ENCODE measurements around the gene C12orf57. TPM values are rescaled to one million over a fixed set of nuclear protein-coding genes. Genes with fewer than 3 reads are reported as not detected.
A peak's percentile ranks its signal among the peaks of the same experiment; 100 is the strongest.

Gene C12orf57
- total RNA-seq, 1 donor from 2014 or later, result 236 TPM

DNA sequence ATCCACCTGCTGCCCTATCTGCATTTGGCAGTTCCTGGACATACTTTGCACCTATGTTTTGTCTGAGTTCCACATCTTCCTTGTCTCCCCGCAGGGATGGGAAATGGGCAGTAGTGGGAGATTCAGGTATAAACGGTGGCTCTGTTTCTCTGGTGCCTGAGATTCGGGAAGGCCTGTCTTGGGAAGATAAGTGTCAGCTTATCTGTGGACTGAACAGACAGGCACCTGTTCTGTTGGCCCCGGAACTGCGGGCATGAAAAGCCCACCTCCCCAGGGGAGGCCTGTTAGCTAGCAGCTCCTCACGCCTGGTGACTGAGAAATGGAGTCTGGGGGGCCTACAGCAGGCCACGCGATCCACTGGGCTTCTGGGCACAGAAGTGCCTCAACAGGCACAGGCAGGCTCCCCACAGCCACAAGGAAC is 20.8 kb downstream of the C12orf57 start:
- H3K36me3 ChIP-seq (ENCODE audit: control insufficient read depth, insufficient read depth, low read length), result peaks cover 4% of the 10 kb centered on the region
- H3K27me3 ChIP-seq (ENCODE audit: control insufficient read depth, insufficient read depth, low read length), result no peaks in the 10 kb centered on the region
- TF ChIP-seq, protein P1, sequence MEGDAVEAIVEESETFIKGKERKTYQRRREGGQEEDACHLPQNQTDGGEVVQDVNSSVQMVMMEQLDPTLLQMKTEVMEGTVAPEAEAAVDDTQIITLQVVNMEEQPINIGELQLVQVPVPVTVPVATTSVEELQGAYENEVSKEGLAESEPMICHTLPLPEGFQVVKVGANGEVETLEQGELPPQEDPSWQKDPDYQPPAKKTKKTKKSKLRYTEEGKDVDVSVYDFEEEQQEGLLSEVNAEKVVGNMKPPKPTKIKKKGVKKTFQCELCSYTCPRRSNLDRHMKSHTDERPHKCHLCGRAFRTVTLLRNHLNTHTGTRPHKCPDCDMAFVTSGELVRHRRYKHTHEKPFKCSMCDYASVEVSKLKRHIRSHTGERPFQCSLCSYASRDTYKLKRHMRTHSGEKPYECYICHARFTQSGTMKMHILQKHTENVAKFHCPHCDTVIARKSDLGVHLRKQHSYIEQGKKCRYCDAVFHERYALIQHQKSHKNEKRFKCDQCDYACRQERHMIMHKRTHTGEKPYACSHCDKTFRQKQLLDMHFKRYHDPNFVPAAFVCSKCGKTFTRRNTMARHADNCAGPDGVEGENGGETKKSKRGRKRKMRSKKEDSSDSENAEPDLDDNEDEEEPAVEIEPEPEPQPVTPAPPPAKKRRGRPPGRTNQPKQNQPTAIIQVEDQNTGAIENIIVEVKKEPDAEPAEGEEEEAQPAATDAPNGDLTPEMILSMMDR (IDR thresholded peaks at IDR 0.05; ENCODE audit: insufficient read depth, low read length, poor library complexity, severe bottlenecking), result no peak
- no peak for DNase-seq (ENCODE audit: low read depth)
- H3K4me3 ChIP-seq (ENCODE audit: low read depth, low read length), result no peak overlapping the region

DNA sequence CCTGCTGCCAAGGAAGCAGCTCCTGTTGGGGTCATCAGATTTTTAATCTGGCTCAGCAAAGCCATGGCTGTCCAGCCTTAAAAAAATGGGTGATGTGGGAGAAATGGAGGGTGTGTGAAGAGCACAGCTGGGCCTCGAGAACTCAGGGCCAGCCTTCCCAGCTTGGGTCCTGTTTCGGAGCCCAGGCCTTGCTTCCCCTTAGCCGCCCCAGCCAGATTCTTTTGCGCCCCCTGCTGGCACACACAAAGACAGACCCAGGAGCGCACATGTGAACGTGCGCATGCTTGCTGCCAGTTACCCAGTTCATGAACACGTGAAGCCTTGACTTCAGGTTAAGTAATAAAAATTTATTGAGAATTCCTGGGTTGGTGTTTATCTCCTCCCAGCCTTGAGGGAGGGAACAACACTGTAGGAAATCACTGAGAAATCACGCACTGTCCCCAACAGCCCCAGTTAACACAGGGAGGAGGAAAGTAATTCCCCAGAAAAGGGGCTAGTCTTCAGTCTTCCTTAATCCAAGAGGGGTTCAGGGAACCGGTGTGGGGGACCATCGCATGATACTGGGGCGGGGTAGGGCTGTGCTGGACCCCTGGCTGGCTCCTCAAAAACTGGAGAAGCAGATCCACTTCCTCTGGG is 21.3 kb downstream of the C12orf57 start:
- peaks cover 4% of the 10 kb centered on the region for H3K36me3 ChIP-seq (ENCODE audit: control insufficient read depth, insufficient read depth, low read length)
- TF ChIP-seq, protein P1 (IDR thresholded peaks at IDR 0.05; ENCODE audit: insufficient read depth, low read length, poor library complexity, severe bottlenecking), result peak; percentile 93
- no peak for DNase-seq (ENCODE audit: low read depth)
- no peaks in the 10 kb centered on the region for H3K27me3 ChIP-seq (ENCODE audit: control insufficient read depth, insufficient read depth, low read length)
- no peak overlapping the region for H3K4me3 ChIP-seq (ENCODE audit: low read depth, low read length)

DNA sequence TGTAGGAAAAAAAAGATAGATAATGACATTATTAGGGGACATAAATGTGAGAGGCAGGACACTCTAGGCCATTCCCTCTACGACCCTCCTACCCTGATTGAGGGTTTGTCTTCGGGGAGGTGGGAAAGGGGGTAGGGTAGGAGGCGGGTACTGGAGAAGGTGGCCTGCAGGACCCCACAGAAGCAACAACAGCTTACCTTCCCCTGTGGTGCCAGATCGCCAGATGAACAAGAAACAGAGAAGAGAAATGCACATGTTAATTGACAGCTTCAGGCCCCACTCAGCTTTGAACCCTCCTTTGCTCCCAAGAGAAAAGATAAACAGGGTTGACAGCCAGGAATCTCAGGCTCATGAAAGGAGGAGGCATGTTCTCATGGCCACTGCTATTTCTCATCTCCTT is 21.9 kb downstream of the C12orf57 start:
- peaks cover 4% of the 10 kb centered on the region for H3K36me3 ChIP-seq (ENCODE audit: control insufficient read depth, insufficient read depth, low read length)
- no peak for DNase-seq (ENCODE audit: low read depth)
- no peaks in the 10 kb centered on the region for H3K27me3 ChIP-seq (ENCODE audit: control insufficient read depth, insufficient read depth, low read length)
- H3K4me3 ChIP-seq (ENCODE audit: low read depth, low read length), result no peak overlapping the region
- TF ChIP-seq, protein P1 (IDR thresholded peaks at IDR 0.05; ENCODE audit: insufficient read depth, low read length, poor library complexity, severe bottlenecking), result no peak

DNA sequence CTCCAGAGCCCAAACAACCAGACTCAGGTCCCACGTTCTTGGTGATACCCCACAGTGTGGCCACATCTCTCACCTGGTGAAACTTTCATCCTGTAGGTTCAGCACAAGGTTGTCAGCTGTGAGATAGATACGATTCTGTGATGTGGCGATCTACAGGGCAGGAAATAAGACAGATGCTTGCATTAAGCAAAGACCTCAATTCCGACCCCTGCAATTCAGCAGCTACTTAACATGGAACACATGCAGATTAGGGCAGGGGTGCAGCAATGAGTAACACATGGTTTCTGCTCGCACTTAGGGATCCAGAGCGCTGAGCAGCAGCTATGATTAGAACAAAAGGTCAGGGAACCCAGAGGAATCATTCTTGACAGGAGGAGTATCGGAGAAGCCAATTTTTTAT is 22.5 kb downstream of the C12orf57 start:
- TF ChIP-seq, protein P1 (IDR thresholded peaks at IDR 0.05; ENCODE audit: insufficient read depth, low read length, poor library complexity, severe bottlenecking), result no peak
- H3K36me3 ChIP-seq (ENCODE audit: control insufficient read depth, insufficient read depth, low read length), result peaks cover 4% of the 10 kb centered on the region
- H3K27me3 ChIP-seq (ENCODE audit: control insufficient read depth, insufficient read depth, low read length), result no peaks in the 10 kb centered on the region
- no peak for DNase-seq (ENCODE audit: low read depth)
- no peak overlapping the region for H3K4me3 ChIP-seq (ENCODE audit: low read depth, low read length)

DNA sequence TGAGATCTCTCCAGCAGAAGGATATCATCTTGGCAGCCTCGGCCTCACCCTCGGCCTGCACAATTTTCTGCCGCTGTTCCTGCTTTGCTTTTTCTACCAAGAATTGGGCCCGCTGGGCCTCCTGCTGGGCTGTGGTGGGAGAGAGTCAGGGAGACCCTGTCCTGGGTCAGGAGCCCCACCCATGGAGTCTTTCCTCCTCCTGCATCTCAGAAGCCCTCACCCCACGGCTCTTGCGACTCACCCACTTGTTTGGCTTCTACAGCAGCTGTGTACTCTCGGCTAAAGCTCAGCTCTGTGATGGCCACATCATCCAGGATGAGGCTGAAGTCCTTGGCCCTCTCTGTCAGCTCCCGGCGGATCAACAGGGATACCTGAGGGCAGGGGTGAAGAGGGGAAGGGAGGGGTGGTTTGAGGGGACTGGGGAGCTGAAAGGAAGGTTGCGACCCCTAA is 23.9 kb downstream of the C12orf57 start:
- TF ChIP-seq, protein P1 (IDR thresholded peaks at IDR 0.05; ENCODE audit: insufficient read depth, low read length, poor library complexity, severe bottlenecking), result no peak
- H3K27me3 ChIP-seq (ENCODE audit: control insufficient read depth, insufficient read depth, low read length), result no peaks in the 10 kb centered on the region
- peaks cover 4% of the 10 kb centered on the region for H3K36me3 ChIP-seq (ENCODE audit: control insufficient read depth, insufficient read depth, low read length)

DNA sequence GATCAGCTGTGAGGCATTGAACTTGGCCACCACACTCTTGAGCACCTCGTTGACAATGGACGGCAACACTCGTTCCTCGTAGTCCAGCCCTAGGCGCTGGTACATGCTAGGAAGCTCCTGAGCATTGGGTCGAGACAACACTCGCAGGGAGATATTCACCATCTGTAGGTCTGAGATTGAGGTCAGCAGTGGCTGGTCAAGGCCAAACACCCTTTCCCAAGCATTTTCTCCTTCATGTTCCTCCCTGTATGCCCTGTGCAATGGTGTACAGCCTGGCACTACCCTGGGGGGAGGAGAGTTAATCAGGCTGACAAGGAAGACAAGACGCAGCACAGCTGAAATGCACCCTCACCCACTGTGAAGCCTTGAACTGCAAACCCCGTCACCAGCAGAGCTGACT is 24.6 kb downstream of the C12orf57 start:
- DNase-seq (ENCODE audit: low read depth), result no peak
- Histone ChIP-seq H3K36me3 (ENCODE audit: control insufficient read depth, insufficient read depth, low read length) (peaks cover 4% of the 10 kb centered on the region), H3K27me3 (ENCODE audit: control insufficient read depth, insufficient read depth, low read length) (no peaks in the 10 kb centered on the region), H3K4me3 (ENCODE audit: low read depth, low read length) (no peak overlapping the region)
- TF ChIP-seq, protein P1 (IDR thresholded peaks at IDR 0.05; ENCODE audit: insufficient read depth, low read length, poor library complexity, severe bottlenecking), result no peak

More for the DNA sequence above, 23.9 kb downstream of the C12orf57 start:
- DNase-seq (ENCODE audit: low read depth), result no peak
- H3K4me3 ChIP-seq (ENCODE audit: low read depth, low read length), result no peak overlapping the region
